NCI-H82 treated with DMSO at 0.1 percent for 48 hours (cell line): ENCODE data around the gene TRAP1.
A peak's percentile ranks its signal among the peaks of the same experiment; 100 is the strongest.

Experiments
- DNase-seq: peaks from one replicate; lab custom pipeline; 2025; ENCODE audit not compliant: unreplicated experiment; lab: John Stamatoyannopoulos, UW

TRAP1 gene

GRCh38 chr16:3717235-3718018, at the start of gene TRAP1:
TRAP1 (minus strand) TSS chr16:3717524; CDS start chr16:3717508, 16 bp downstream.
- DNase-seq: peak; percentile 52

GRCh38 chr16:3766177-3766576, 48.9 kb upstream of the TRAP1 start:
- DNase-seq: no peak

GRCh38 chr16:3764409-3764808, 47.1 kb upstream of the TRAP1 start:
- DNase-seq: no peak

GRCh38 chr16:3762107-3762750, 44.9 kb upstream of the TRAP1 start:
- no peak for DNase-seq

- DNase-seq: no peak
Measured at GRCh38 chr16:3761375-3762106, 44.2 kb upstream of the TRAP1 start.

- DNase-seq: no peak
Measured at GRCh38 chr16:3760518-3760917, 43.2 kb upstream of the TRAP1 start.

GRCh38 chr16:3759736-3760135, 42.4 kb upstream of the TRAP1 start:
- DNase-seq: no peak

GRCh38 chr16:3756113-3756512, 38.8 kb upstream of the TRAP1 start:
- no peak for DNase-seq

GRCh38 chr16:3755249-3755648, 37.9 kb upstream of the TRAP1 start:
- no peak for DNase-seq

- no peak for DNase-seq
Measured at GRCh38 chr16:3754772-3755171, 37.4 kb upstream of the TRAP1 start.

- no peak for DNase-seq
Measured at GRCh38 chr16:3754081-3754703, 36.9 kb upstream of the TRAP1 start.

GRCh38 chr16:3752984-3753383, 35.7 kb upstream of the TRAP1 start:
- DNase-seq: no peak

- no peak for DNase-seq
Measured at GRCh38 chr16:3751878-3752277, 34.6 kb upstream of the TRAP1 start.

GRCh38 chr16:3748307-3748706, 31.0 kb upstream of the TRAP1 start:
- no peak for DNase-seq

GRCh38 chr16:3745751-3746355, 28.5 kb upstream of the TRAP1 start:
- no peak for DNase-seq

GRCh38 chr16:3744018-3744417, 26.7 kb upstream of the TRAP1 start:
- no peak for DNase-seq

GRCh38 chr16:3740934-3741333, 23.6 kb upstream of the TRAP1 start:
- DNase-seq: no peak

GRCh38 chr16:3740186-3740585, 22.9 kb upstream of the TRAP1 start:
- no peak for DNase-seq

- DNase-seq: no peak
Measured at GRCh38 chr16:3739636-3740035, 22.3 kb upstream of the TRAP1 start.

- DNase-seq: no peak
Measured at GRCh38 chr16:3738541-3738940, 21.2 kb upstream of the TRAP1 start.

- no peak for DNase-seq
Measured at GRCh38 chr16:3738128-3738527, 20.8 kb upstream of the TRAP1 start.
